ENCODE measurements around the gene COA6. TPM values are rescaled to one million over a fixed set of nuclear protein-coding genes. Genes with fewer than 3 reads are reported as not detected.

COA6 gene
- total RNA-seq, result 26.5 and 51.9 TPM in 2 replicates

DNA sequence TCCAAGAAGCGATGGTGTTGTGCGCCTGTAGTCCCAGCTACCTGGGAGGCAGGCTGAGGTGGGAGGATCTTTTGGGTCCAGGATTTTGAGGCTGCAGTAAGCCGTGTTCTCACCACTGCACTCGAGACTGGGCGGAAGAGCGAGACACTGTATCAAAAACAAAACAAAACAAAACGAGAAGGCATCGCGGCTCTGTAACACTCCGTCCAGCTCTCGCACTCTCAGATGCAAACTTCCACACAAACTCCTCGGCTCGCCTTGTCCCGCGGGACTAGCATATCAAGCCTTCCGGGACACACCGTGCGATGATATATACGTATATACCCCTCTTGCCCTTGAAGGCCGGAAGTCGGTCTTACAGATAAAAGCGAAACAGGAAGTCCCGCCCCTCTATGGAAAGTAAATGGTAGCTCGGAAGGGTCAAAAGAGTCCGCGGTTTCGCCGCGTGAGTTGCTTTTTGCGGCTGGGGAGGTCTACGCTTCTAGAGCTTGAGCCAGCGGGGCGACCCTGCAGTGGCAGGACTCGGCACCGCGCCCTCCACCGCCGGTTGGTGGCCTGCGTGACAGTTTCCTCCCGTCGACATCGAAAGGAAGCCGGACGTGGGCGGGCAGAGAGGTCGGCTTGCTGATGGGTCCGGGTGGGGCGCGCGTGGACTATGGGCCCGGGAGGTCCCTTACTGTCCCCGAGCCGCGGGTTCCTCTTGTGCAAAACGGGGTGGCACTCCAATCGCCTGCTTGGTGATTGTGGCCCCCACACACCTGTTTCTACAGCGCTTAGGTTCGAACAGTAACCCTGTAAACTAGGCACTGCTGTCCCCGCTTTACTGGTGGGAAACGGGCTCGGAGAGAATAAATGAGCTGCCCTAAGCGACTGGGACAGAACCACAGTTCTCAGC, at the start of gene COA6:
Gene COA6, plus strand, starts transcription at position 393 of the 895 bp plus-strand sequence. Its CDS starts 11 bp downstream, at position 404.

Other genes with a start within 250 kb of the COA6 start
- gene TARBP1, start 105.7 kb downstream of the COA6 start, total RNA-seq, result 22.9 and 38.7 TPM in 2 replicates
- gene IRF2BP2, start 236.7 kb downstream of the COA6 start, total RNA-seq, result 108 and 231 TPM in 2 replicates

Measured in nasal cavity respiratory epithelium epithelial cell of viscerocranial mucosa (primary cell).